GM12878 (cell line): ENCODE data around the gene C11orf97. TPM values are rescaled to one million over a fixed set of nuclear protein-coding genes. Genes with fewer than 3 reads are reported as not detected.

Source experiments
- BCL3 ChIP-seq: IDR thresholded peaks from 2 replicates; pipeline ENCODE4 v1.6.1; 2011; ENCODE audit warnings: borderline replicate concordance, low read depth, mild to moderate bottlenecking, moderate library complexity, low read length; ENCODE audit not compliant: insufficient read depth, poor library complexity, severe bottlenecking
- EP300 ChIP-seq, 2 experiments: fragments of 150-350 bp in 1 of 2; IDR thresholded peaks; 2 replicates each; pipeline ENCODE4 v1.6.1; 2011 to 2012; ENCODE audit warnings: low read depth in 2 of 2, low read length in 2 of 2, borderline replicate concordance in 1 of 2, improper control_type of control experiment in 1 of 2, inconsistent platforms in 1 of 2; ENCODE audit not compliant: control insufficient read depth in 1 of 2
- FOXM1 ChIP-seq: IDR thresholded peaks from 2 replicates; pipeline ENCODE4 v1.6.1; 2012; ENCODE audit warnings: low read depth, mild to moderate bottlenecking, inconsistent platforms, low read length, moderate library complexity
- HSF1 ChIP-seq: fragments of 150-350 bp; IDR thresholded peaks from 2 replicates; pipeline ENCODE4 v1.6.1; 2014; ENCODE audit warnings: mild to moderate bottlenecking, low read depth, low read length
- POLR2AphosphoS5 ChIP-seq: IDR thresholded peaks from 2 replicates; pipeline ENCODE4 v1.6.1; 2011; ENCODE audit warnings: mild to moderate bottlenecking, low read length, inconsistent platforms
- SMAD5 ChIP-seq: IDR thresholded peaks from 2 replicates; pipeline ENCODE4 v1.6.1; 2016; ENCODE audit warnings: antibody characterized with exemption, low read depth
- STAT3 ChIP-seq: IDR thresholded peaks from 2 replicates; pipeline ENCODE4 v1.6.1; 2011; ENCODE audit warnings: low read depth, low read length, improper control_type of control experiment
- SUZ12 ChIP-seq: fragments of 200-600 bp; sonication (generic); IDR thresholded peaks from one replicate; pipeline ENCODE4 v1.6.1; 2018; ENCODE audit warnings: antibody characterized with exemption, mild to moderate bottlenecking; ENCODE audit not compliant: unreplicated experiment
- ZBED1 ChIP-seq: IDR thresholded peaks from 2 replicates; pipeline ENCODE4 v1.6.1; 2016; ENCODE audit warnings: borderline replicate concordance
- ZBTB11 ChIP-seq: fragments of 450-650 bp; formaldehyde crosslinking; IDR thresholded peaks from 2 replicates; pipeline ENCODE4 v1.5.0; 2022; ENCODE audit warnings: mild to moderate bottlenecking, missing genetic modification characterization
- ZNF592 ChIP-seq: fragments of 450-650 bp; IDR thresholded peaks from 2 replicates; pipeline ENCODE4 v1.6.1; 2017; ENCODE audit warnings: mild to moderate bottlenecking, moderate library complexity
- polyA plus RNA-seq, 11 experiments: library from polyadenylated mRNA; depleted of rRNA in 4 of 11; unstranded in 6 of 11; stranded (reverse) in 5 of 11; fragments of >200 nt; fragmentation: Nextera tagmentation in 4 of 11; fragmentation: Illumina TruSeq in 1 of 11; extraction: Ambion mirVana in 4 of 11; extraction: Trizol in 1 of 11; gene quantifications; 1 replicate in 1 of 11; 2 replicates in 10 of 11; pipeline versions ENCODE4 v1.2.1 to v1.2.3, GENCODE V29; 2011 to 2016; ENCODE audit warnings: inconsistent platforms in 2 of 11, missing spikeins in 2 of 11, low read depth in 1 of 11
- total RNA-seq, 4 experiments: library from RNA; depleted of rRNA in 3 of 4; stranded (reverse); fragments of >200 nt in 3 of 4; fragmentation: Illumina TruSeq in 1 of 4; extraction: Trizol in 1 of 4; gene quantifications; 2 replicates each; pipeline versions ENCODE4 v1.2.1 to v1.2.3, GENCODE V29; 2013 to 2021
- TF ChIP-seq, protein P1 (sequence below): fragments of 150-350 bp; IDR thresholded peaks from 2 replicates; pipeline ENCODE4 v1.6.1; 2016; ENCODE audit warnings: low read depth, low read length

C11orf97 gene
- total and polyA plus RNA-seq, 10 of the 15 experiments (the other 5 are each of a cell fraction or from before 2014, with no cell fraction given): not detected

DNA sequence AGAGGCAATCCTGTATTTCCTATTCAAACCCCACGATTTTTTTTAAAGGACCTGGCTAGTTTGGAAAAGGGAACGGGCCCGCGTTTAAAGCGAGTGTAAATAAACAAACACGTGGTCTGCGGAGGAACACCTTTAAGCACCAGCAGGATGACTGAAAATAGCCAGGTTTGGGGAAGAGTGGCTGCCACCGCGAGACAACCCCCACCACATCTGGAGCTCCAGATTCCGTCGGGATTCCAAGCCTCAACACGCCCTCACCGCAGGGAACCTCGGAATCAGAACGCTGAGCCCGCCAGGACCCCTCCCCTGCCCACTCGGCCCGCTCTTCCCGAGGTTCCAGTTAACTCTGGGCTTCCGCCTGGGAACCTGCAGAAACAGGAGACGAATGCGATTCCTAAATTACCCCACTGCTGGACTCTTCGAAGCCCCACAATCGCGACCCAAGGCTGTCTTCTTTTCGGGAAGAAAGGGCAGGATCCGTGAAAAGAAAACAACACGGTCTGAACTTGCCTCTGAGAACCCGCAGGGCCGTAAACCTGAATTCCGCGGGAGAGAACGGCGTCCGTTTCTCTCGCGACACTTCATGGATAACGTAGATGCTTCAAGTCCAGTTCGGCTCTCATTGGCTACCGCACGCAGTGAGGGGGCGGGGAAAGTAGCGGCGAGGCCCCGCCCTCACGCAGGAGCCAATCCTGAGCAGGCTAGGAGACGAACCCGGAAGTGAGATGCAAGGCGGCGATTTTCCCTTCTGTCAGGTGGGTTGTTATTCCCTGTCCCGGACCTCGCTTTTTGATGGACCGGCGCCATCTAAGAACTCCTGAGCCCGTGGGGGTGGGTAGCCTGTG is 18.8 kb upstream of the C11orf97 start, which contains the start of the genes ANKRD49 and MRE11 (continued):
- no peak for TF ChIP-seq BCL3
- peak; percentile 22; the same call in 1 of the 2 replicates for TF ChIP-seq SMAD5
- TF ChIP-seq, protein P1, sequence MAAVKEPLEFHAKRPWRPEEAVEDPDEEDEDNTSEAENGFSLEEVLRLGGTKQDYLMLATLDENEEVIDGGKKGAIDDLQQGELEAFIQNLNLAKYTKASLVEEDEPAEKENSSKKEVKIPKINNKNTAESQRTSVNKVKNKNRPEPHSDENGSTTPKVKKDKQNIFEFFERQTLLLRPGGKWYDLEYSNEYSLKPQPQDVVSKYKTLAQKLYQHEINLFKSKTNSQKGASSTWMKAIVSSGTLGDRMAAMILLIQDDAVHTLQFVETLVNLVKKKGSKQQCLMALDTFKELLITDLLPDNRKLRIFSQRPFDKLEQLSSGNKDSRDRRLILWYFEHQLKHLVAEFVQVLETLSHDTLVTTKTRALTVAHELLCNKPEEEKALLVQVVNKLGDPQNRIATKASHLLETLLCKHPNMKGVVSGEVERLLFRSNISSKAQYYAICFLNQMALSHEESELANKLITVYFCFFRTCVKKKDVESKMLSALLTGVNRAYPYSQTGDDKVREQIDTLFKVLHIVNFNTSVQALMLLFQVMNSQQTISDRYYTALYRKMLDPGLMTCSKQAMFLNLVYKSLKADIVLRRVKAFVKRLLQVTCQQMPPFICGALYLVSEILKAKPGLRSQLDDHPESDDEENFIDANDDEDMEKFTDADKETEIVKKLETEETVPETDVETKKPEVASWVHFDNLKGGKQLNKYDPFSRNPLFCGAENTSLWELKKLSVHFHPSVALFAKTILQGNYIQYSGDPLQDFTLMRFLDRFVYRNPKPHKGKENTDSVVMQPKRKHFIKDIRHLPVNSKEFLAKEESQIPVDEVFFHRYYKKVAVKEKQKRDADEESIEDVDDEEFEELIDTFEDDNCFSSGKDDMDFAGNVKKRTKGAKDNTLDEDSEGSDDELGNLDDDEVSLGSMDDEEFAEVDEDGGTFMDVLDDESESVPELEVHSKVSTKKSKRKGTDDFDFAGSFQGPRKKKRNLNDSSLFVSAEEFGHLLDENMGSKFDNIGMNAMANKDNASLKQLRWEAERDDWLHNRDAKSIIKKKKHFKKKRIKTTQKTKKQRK: no peak
- TF ChIP-seq STAT3: no peak
- TF ChIP-seq FOXM1: 0 out of 2 replicates have a peak, but pooled peaks have one; percentile 4
- no peak for TF ChIP-seq SUZ12
- TF ChIP-seq ZNF592: no peak
- TF ChIP-seq HSF1: no peak
- TF ChIP-seq EP300 (IDR thresholded peaks at IDR 0.05; ENCODE audit: borderline replicate concordance in 1 of 2, control insufficient read depth in 1 of 2, low read depth in 2 of 2, low read length in 2 of 2): no peak
- TF ChIP-seq ZBED1: no peak
- no peak for TF ChIP-seq ZBTB11 (CRISPR knock-in tag)
- peak; percentile 79 for TF ChIP-seq POLR2AphosphoS5
